Measurements from ENCODE around the gene SNRNP27.

- no peak for TF ChIP-seq POLR2A (IDR thresholded peaks at IDR 0.05)
- no peak for TF ChIP-seq CTCF (IDR thresholded peaks at IDR 0.05)
These were observed 56.5 kb downstream of the SNRNP27 start for GRCh38 chr2:69950241-69950640.

All from tibial nerve (tissue), 3 donors.